Measurements from ENCODE around the gene RRM1.

- no peak for TF ChIP-seq CTCF (optimal IDR thresholded peaks at IDR 0.05 in 1 of 3, IDR thresholded peaks at IDR 0.05 in 1 of 3, conservative IDR thresholded peaks at IDR 0.05 in 1 of 3; ENCODE audit: extremely low read depth in 1 of 3, insufficient read depth in 2 of 3, low read length in 3 of 3)
- TF ChIP-seq EZH2 (IDR thresholded peaks at IDR 0.05; ENCODE audit: low read length): no peak
Observed at GRCh38 chr11:4184163-4184916, 89.7 kb downstream of the RRM1 start.

Data from keratinocyte (primary cell).